K562 (cell line): ENCODE measurements around the gene PITHD1.

Experiments used
- JUNB ChIP-seq: fragments of 450-650 bp; formaldehyde crosslinking; conservative IDR thresholded peaks from 2 replicates; pipeline ENCODE4 v1.4.0; 2020; ENCODE audit warnings: mild to moderate bottlenecking
- POLR2A ChIP-seq: fragments of 450-650 bp; conservative IDR thresholded peaks from 2 replicates; pipeline ENCODE4 v1.6.1; 2016
- POLR2B ChIP-seq: fragments of 450-650 bp; IDR thresholded peaks from 2 replicates; pipeline ENCODE4 v1.6.1; 2018; ENCODE audit warnings: low read depth; ENCODE audit not compliant: partially characterized antibody
- RAD21 ChIP-seq, 2 experiments: fragments of 250-450 bp in 1 of 2; fragments of 450-650 bp in 1 of 2; sonication (Bioruptor Pico) in 1 of 2; formaldehyde crosslinking in 1 of 2; IDR thresholded peaks in 1 of 2; conservative IDR thresholded peaks in 1 of 2; 2 replicates each; pipeline versions ENCODE4 v1.4.0 to v1.8.0; 2020 to 2022; ENCODE audit warnings: mild to moderate bottlenecking in 2 of 2, moderate library complexity in 1 of 2
- RB1 ChIP-seq: fragments of 450-650 bp; IDR thresholded peaks from 2 replicates; pipeline ENCODE4 v1.6.1; 2017; ENCODE audit warnings: low read depth, mild to moderate bottlenecking
- SP1 ChIP-seq: sonication (generic); formaldehyde crosslinking; IDR thresholded peaks from 2 replicates; pipeline ENCODE4 v1.8.1; 2022; ENCODE audit warnings: mild to moderate bottlenecking, missing genetic modification reagents
- TCF7L2 ChIP-seq: fragments of 150-350 bp; IDR thresholded peaks from 2 replicates; pipeline ENCODE4 v1.6.1; 2016; ENCODE audit warnings: low read depth, mild to moderate bottlenecking, low read length, moderate library complexity
- TF ChIP-seq, protein P1 (sequence below), 3 experiments: IDR thresholded peaks in 2 of 3; conservative IDR thresholded peaks in 1 of 3; 2 replicates each; pipeline ENCODE4 v1.5.1; 2011 to 2012; ENCODE audit warnings: low read length in 3 of 3, mild to moderate bottlenecking in 3 of 3, control low read depth in 2 of 3, improper control_type of control experiment in 1 of 3, inconsistent platforms in 1 of 3, low read depth in 1 of 3, mixed read lengths in 1 of 3, moderate library complexity in 1 of 3; ENCODE audit not compliant: insufficient read depth in 2 of 3

DNA sequence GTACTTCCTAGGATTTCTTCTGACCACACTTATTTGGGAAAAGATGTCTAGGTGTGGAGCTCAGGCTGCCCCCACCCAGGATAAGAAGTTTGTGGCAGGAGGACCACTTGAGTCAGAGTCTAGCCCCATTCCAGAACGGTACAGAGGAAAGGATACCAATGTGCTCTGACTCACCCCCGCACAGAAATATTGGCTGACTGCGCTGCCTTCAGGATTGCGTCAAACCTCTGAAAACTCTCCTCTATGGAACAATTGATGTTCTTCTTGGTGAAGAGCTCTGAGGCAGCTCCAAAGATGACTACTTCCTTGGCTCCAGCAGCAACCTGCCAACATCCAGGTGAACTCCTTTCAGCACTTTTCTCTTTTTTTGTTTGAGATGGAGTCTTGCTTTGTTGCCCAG lies 35.8 kb downstream of the PITHD1 start:
- TF ChIP-seq, protein P1, sequence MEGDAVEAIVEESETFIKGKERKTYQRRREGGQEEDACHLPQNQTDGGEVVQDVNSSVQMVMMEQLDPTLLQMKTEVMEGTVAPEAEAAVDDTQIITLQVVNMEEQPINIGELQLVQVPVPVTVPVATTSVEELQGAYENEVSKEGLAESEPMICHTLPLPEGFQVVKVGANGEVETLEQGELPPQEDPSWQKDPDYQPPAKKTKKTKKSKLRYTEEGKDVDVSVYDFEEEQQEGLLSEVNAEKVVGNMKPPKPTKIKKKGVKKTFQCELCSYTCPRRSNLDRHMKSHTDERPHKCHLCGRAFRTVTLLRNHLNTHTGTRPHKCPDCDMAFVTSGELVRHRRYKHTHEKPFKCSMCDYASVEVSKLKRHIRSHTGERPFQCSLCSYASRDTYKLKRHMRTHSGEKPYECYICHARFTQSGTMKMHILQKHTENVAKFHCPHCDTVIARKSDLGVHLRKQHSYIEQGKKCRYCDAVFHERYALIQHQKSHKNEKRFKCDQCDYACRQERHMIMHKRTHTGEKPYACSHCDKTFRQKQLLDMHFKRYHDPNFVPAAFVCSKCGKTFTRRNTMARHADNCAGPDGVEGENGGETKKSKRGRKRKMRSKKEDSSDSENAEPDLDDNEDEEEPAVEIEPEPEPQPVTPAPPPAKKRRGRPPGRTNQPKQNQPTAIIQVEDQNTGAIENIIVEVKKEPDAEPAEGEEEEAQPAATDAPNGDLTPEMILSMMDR (IDR thresholded peaks at IDR 0.05 in 2 of 3, conservative IDR thresholded peaks at IDR 0.05 in 1 of 3; ENCODE audit: insufficient read depth in 2 of 3, low read depth in 1 of 3, low read length in 3 of 3): no peak
- no peak for TF ChIP-seq POLR2B
- no peak for TF ChIP-seq RB1
- TF ChIP-seq JUNB (CRISPR knock-in tag): no peak
- TF ChIP-seq RAD21 (CRISPR knock-in tag; conservative IDR thresholded peaks at IDR 0.05 in 1 of 2, IDR thresholded peaks at IDR 0.05 in 1 of 2): no peak
- TF ChIP-seq SP1 (CRISPR knock-in tag): no peak
- no peak for TF ChIP-seq TCF7L2
- TF ChIP-seq POLR2A: no peak
